ENCODE measurements around the gene PPARA. TPM values are rescaled to one million over a fixed set of nuclear protein-coding genes. Genes with fewer than 3 reads are reported as not detected.
A peak's percentile ranks its signal among the peaks of the same experiment; 100 is the strongest.

Gene PPARA
- total and polyA plus RNA-seq, 12 donors: 15.5 to 89.5 (median 79.9) TPM

DNA sequence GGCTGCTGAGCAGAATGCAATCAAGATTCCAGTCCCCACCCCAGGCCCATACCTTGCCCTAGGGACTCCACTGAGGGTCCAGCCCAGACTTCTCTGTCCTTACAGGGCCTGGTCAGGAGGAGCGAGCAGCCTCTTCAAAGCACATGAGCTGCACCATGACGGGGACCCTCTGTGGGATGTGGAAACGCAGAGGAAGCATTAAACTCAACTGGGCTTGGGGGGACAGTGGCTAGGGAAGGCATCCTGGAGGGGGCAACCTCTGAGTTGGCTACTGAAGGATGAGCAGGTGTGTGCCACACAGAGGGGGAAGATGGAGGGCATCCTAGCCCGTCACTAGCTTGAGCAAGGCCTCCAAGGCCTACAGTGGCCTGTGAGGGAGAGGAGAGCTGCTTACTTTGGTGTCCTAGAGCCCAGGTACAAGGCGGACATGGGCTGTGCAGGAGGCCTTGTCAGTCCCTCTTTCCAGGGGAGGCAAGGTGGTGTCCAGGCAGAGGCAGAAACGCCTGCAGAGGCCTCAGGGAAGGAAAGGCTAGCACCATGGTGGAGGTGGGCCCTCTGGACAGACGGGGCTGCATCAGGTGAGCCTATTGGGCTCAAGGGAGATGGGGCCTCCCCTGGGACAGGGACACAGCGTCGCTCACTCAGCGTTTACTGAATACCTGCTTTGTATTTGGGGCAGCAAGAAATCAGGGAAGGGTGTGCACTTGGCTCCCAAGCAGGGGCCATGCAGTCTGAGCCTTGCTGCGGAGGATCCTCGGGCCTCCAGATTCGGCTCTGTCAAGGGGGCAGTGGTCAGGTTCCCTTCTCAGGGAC lies 131.7 kb downstream of the PPARA start:
- Histone ChIP-seq H3K27me3 (no peaks in the 10 kb centered on the region), H3K9me3 (no peaks in the 10 kb centered on the region), H3K27ac (peak overlapping the region in 1 of 10 donors; percentile 88), H3K4me3 (no peak overlapping the region), H3K36me3 (peaks cover 0 to 100% (median 68%) of the 10 kb centered on the region in 9 donors), H3K4me1 (peaks cover 4 to 31% (median 18%) of the 10 kb centered on the region in 9 donors)
- ATAC-seq: no peak
- intact Hi-C loops (cut with DNase I): no loop called here
- WGBS, 2 donors: 93 to 97% methylated on average over 13 of the region's 13 CpGs
- no peak for DNase-seq
- no peak for TF ChIP-seq CTCF (IDR thresholded peaks at IDR 0.05)

DNA sequence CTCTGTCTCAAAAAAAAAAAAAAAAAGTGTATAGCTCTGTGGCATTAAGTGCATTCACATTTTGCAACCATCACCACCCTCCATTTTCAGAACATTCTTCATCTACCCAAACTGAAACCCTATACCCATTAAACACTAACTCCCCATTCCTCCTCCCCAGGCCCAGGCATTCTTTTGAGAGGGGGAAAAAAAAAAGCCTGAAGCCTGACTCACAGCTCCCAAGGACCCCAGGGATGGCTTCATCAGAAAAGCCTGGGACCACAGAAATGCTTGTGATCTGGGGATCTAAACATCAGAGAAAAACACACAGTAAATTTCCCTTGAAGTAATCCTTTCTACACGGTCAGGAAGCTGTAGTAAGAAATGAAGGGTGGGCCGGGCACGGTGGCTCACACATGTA lies 135.7 kb downstream of the PPARA start:
- intact Hi-C loops (cut with DNase I): no loop called here
- H3K4me3 ChIP-seq: no peak overlapping the region
- TF ChIP-seq CTCF (IDR thresholded peaks at IDR 0.05): no peak
- H3K27me3 ChIP-seq: no peaks in the 10 kb centered on the region
- WGBS, 2 donors: 95 to 99% methylated on average over 3 of the region's 3 CpGs
- H3K36me3 ChIP-seq: peaks cover 0 to 86% (median 46%) of the 10 kb centered on the region in 9 donors
- DNase-seq (no peak), ATAC-seq (no peak)
- H3K27ac ChIP-seq: no peak overlapping the region
- H3K9me3 ChIP-seq: no peaks in the 10 kb centered on the region
- H3K4me1 ChIP-seq: peaks cover 10 to 45% (median 31%) of the 10 kb centered on the region in 9 donors

DNA sequence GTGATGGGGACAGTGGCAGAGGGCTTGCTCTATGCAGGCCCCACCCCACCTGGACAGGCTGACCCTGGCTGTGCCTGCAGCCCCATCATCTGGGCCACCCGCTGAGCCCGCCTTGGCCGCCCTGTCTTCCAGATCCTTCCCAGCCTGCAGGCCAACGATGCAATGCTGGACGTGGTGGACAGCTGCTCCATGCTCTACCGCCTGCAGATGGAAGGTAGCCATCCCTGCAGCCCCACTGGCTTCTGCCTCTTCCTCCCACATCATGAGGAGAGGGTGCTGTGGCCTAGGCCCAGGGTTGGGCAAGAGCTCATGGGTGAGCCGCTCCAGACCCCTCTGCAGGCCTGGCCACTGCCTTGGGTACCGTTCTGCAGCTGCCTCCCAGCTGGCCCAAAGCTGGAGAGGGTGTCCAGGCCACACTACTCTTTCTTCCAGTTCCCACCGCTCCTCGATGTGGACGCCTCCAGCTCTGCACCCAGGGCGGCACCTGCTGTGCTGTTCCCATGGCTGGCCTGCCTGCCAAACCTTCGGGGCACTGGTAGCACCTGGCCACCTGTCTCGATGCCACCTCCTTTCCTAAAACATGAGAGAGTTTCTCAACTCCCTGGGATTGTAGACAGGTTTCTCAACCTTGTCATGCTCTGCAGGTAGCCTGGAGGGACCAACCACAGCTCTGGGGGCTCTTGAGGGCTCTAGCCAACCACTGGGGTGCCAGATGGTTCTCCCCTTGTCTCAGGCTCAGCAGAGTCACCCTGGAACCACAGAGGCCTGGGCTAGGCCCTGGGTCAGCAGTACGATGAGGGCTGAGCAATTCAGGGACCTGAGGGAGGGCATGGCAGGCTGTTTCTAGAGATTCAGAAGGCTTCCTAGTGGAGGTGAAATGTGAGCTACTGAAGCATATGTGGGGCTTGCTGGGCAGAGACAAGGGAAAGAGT lies 136.9 kb downstream of the PPARA start:
- WGBS, 2 donors: 90 to 91% methylated on average over 15 of the region's 15 CpGs
- Histone ChIP-seq H3K27me3 (no peaks in the 10 kb centered on the region), H3K36me3 (peaks cover 0 to 85% (median 44%) of the 10 kb centered on the region in 9 donors), H3K4me1 (peaks cover 10 to 43% (median 30%) of the 10 kb centered on the region in 9 donors), H3K27ac (peak overlapping the region; percentile 26 to 90 (median 76)), H3K9me3 (peaks cover 0 to 10% (median 0%) of the 10 kb centered on the region in 11 donors), H3K4me3 (peak overlapping the region in 7 of 10 donors; percentile 1 to 47 (median 37))
- DNase-seq (no peak), ATAC-seq (no peak)
- intact Hi-C loops (cut with DNase I): no loop called here
- no peak for TF ChIP-seq CTCF (IDR thresholded peaks at IDR 0.05)

Data from heart right ventricle (tissue), 16 donors.